Spinal cord (tissue), 10 donors: Measurements from ENCODE around the gene PLEKHA5. TPM values are rescaled to one million over a fixed set of nuclear protein-coding genes. Genes with fewer than 3 reads are reported as not detected.

Source experiments
- DNase-seq, 6 donors: peaks; one replicate each; pipeline versions ENCODE4 v3.0.0 to v3.0.0-alpha.2; 2013 to 2015; ENCODE audit warnings: low spot score in 6 of 6, low read depth in 4 of 6
- H3K27ac ChIP-seq: one replicate; pipeline ENCODE4 v1.5.1; 2013; ENCODE audit warnings: low read depth, low read length, control low read depth
- H3K27me3 ChIP-seq: one replicate; pipeline ENCODE4 v1.6.1; 2013; ENCODE audit warnings: low read length; ENCODE audit not compliant: control insufficient read depth, insufficient read depth
- H3K36me3 ChIP-seq: one replicate; pipeline ENCODE4 v1.6.1; 2013; ENCODE audit warnings: low read length; ENCODE audit not compliant: control insufficient read depth, insufficient read depth
- H3K4me1 ChIP-seq: one replicate; pipeline ENCODE4 v1.6.1; 2013; ENCODE audit warnings: low read length; ENCODE audit not compliant: control insufficient read depth, insufficient read depth
- H3K4me3 ChIP-seq: one replicate; pipeline ENCODE4 v1.5.1; 2013; ENCODE audit warnings: low read depth, low read length, control low read depth
- H3K9me3 ChIP-seq: one replicate; pipeline ENCODE4 v1.6.1; 2013; ENCODE audit warnings: low read length; ENCODE audit not compliant: control insufficient read depth, insufficient read depth
- WGBS: methylation state at CpG from one replicate; pipeline ENCODE4 v1.1.5; 2013; ENCODE audit warnings: missing lambda C conversion rate; ENCODE audit not compliant: insufficient coverage; 5-methylcytosine and 5-hydroxymethylcytosine counted together
- polyA plus RNA-seq, 2 donors: library from polyadenylated mRNA; unstranded; fragments of 120-200 nt; gene quantifications; one replicate each; pipeline ENCODE4 v1.2.1, GENCODE V29; 2013; ENCODE audit not compliant: insufficient read length in 2 of 2
- total RNA-seq, 2 donors: library from RNA; depleted of rRNA in 1 of 2; stranded (reverse); fragments of 120-200 nt in 1 of 2; fragments of >200 nt in 1 of 2; gene quantifications; one replicate each; pipeline versions ENCODE4 v1.2.3 to v1.2.4, GENCODE V29; 2013 to 2014
- donor health status: healthy.

The PLEKHA5 gene
- total and polyA plus RNA-seq, 4 donors: 44.5 to 81.6 (median 49.4) TPM

DNA sequence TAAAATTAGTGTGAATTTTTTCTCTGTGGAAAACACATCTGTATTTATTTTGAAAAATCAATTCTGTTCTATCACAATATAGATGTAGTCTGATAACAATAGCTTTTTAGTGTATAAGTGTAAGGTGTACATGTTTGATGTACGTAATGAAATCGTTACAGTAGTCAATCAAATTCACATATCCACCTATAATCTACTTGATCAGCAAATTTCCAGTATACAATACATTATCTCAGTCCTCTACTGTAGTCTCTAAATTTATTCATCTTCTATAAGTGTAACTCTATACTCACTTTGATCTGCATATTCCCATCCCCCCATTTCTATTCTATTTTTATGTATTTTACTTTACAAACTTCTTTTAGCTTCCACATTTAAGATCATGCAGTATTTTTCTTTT, 13.0 kb downstream of the PLEKHA5 start:
- Histone ChIP-seq H3K4me3 (no peak overlapping the region), H3K27me3 (no peaks in the 10 kb centered on the region), H3K4me1 (peaks cover 3% of the 10 kb centered on the region), H3K27ac (no peak overlapping the region), H3K36me3 (peaks cover 3% of the 10 kb centered on the region), H3K9me3 (no peaks in the 10 kb centered on the region)
- no peak for DNase-seq
- WGBS: no CpG with 5 or more reads among the region's 2 CpGs

DNA sequence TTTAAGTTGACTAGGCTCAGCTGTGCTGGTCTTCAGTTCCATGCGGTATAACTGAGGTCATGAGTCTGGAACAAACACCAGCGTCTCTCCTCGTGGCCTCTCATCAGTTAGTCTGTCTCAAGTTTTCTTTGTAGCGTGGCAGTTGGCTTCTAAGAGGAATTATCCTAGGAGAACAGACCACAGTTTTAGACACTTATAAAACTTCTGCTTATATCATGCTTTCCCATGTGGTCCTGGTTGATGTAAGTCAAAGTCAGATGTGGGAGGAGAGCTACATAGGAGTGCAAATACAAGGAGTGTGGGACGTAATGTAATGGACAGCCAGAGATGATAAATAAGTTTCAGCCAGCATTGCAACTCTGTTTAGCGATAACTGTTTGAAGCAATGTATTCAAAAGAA, 14.8 kb downstream of the PLEKHA5 start:
- Histone ChIP-seq H3K36me3 (peaks cover 3% of the 10 kb centered on the region), H3K4me1 (no peaks in the 10 kb centered on the region), H3K4me3 (no peak overlapping the region), H3K27ac (no peak overlapping the region), H3K27me3 (no peaks in the 10 kb centered on the region), H3K9me3 (no peaks in the 10 kb centered on the region)
- DNase-seq: no peak
- WGBS: 84% methylated on average over 3 of the region's 6 CpGs

DNA sequence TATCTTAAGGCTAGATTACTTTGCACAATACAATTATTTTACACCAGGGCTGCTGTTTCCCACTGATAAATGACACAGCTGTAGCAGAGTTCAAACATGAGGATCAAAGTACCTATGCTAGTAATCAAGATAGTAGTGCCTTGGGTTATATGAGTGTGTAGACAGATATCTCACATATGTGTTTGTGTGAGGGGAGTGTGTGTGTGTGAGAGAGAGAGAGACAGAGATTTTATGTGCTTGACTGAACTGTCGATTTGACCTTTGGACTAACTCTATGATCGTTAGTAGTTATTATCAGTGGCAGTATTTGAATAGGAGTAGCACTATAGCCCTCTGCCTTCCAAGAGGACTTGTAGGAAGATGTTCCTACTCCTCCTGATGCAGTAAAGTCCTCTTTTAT, 15.5 kb downstream of the PLEKHA5 start:
- Histone ChIP-seq H3K27ac (no peak overlapping the region), H3K4me1 (no peaks in the 10 kb centered on the region), H3K36me3 (peaks cover 3% of the 10 kb centered on the region), H3K9me3 (no peaks in the 10 kb centered on the region), H3K4me3 (no peak overlapping the region), H3K27me3 (no peaks in the 10 kb centered on the region)
- no peak for DNase-seq
- no CpG with 5 or more reads among the region's 2 CpGs for WGBS

DNA sequence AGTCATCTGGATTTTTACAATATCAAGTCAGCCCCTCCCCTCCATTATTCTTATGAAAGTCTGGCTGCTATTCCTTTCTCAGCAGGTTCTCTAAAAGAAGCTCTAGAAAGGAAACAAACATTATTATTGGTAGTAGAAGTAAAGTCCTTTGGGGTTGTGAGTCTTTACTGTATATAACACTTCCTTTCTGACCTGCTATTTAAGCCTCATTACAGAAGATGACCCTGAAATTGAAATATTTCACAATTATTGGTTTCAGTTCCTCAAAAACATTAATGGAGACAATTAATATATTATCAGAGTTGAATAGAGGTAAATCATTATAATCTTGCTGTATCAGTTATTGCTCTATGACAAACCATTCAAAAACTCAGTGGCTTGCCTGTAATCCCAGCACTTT, 19.3 kb downstream of the PLEKHA5 start:
- no peaks in the 10 kb centered on the region for H3K27me3 ChIP-seq
- DNase-seq: no peak

DNA sequence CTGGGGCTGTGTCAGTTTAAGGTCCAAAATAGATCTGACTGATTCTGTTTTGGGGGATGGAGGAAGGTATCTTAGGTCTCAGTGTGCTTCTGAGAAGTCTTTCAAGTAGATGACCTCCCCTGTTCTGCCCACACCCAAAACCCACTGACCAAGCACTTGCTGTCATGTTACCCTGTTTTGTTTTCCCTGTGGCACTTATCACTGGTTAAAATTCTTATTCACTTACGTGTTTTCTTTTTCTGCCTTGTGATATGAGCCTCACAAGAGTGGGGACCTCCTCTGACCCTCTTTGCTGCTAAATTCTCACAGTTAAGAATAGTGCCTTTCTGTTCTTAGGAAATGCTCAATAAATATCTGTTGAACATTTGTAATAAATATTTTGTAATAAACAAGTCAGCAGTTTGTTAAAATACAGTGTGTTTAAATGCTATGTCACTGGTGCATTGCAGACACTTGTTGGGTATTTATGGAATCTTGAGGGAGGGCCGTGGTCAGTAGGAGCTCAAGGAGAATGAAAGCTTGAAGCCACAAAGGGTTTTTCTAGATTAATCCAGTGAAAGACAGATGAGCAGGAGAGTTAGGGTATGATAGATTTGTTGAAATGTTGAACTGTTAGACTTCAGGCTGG, 20.9 kb downstream of the PLEKHA5 start:
- Histone ChIP-seq H3K27ac (no peak overlapping the region), H3K4me3 (no peak overlapping the region), H3K9me3 (no peaks in the 10 kb centered on the region), H3K36me3 (peaks cover 3% of the 10 kb centered on the region), H3K4me1 (no peaks in the 10 kb centered on the region), H3K27me3 (no peaks in the 10 kb centered on the region)
- DNase-seq: no peak
- 91% methylated on average over 2 of the region's 2 CpGs for WGBS

More for the DNA sequence above, 19.3 kb downstream of the PLEKHA5 start:
- Histone ChIP-seq H3K27ac (no peak overlapping the region), H3K9me3 (no peaks in the 10 kb centered on the region), H3K4me3 (no peak overlapping the region), H3K36me3 (peaks cover 3% of the 10 kb centered on the region), H3K4me1 (no peaks in the 10 kb centered on the region)

DNA sequence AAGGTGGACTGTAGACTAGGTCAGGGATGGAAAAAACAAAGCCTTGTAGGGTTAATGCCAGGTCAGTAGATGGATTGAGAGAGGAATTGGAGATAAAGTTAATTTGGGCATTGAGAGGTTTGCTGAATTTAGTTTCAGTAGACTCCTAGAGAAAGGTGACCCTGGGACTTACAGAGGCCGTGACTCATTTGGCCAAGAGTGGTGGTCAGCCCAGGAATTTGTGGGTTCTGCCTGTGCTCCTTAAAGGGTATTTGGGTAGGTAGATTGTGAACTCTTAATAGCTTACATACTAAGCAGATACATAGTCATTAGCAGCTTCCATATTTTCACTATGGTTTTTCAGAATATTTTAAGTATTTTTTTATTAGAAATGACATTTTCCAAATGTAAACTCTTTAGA, 21.8 kb downstream of the PLEKHA5 start:
- DNase-seq: no peak
- Histone ChIP-seq H3K27me3 (no peaks in the 10 kb centered on the region), H3K36me3 (peaks cover 3% of the 10 kb centered on the region), H3K4me3 (no peak overlapping the region), H3K9me3 (no peaks in the 10 kb centered on the region), H3K27ac (no peak overlapping the region), H3K4me1 (no peaks in the 10 kb centered on the region)
- WGBS: 100% methylated on average over 1 of the region's 1 CpG

DNA sequence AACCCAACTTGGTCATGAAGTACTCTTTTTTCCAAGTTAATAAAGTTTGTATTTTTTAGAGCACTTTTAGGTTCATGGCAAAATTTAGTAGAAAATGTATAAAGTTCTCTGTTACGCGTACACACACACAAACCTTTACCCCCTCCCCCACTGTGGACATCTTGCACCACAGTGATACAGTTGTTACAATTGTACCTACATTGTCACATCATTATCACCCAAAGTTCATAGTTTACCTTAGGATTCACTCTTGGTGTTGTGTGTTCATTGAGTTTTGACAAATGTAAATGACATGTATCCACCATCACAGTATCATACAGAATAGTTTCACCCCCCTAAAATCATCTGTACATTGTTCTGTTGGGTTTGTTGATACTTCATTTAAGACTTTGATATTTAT, 23.9 kb downstream of the PLEKHA5 start:
- no CpG with 5 or more reads among the region's 2 CpGs for WGBS
- H3K27ac ChIP-seq: no peak overlapping the region
- no peaks in the 10 kb centered on the region for H3K4me1 ChIP-seq
- DNase-seq: no peak
- no peaks in the 10 kb centered on the region for H3K9me3 ChIP-seq
- no peak overlapping the region for H3K4me3 ChIP-seq
- peaks cover 3% of the 10 kb centered on the region for H3K36me3 ChIP-seq
- H3K27me3 ChIP-seq: no peaks in the 10 kb centered on the region

DNA sequence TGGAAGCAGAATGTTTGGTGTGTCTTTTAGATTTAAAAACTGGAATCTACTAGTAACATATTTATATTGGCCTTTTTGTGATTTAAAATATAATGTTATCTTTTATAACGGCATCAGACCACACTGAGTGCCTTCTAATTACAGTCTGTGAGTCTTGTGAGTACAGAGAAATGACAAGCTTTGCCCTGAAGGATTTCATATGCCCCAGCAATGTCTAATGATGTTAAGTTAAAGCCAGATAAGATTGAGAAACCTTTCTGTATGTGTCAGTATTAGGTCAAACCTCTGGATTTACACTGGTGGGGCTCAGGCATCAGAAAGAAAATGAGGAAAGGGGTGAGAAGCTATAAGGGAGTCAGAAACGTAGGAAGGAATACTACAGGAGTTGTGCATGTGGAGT, 25.2 kb downstream of the PLEKHA5 start:
- DNase-seq: no peak
- Histone ChIP-seq H3K36me3 (no peaks in the 10 kb centered on the region), H3K4me1 (no peaks in the 10 kb centered on the region), H3K27ac (no peak overlapping the region), H3K27me3 (no peaks in the 10 kb centered on the region), H3K9me3 (no peaks in the 10 kb centered on the region), H3K4me3 (no peak overlapping the region)
- 100% methylated on average over 1 of the region's 2 CpGs for WGBS

DNA sequence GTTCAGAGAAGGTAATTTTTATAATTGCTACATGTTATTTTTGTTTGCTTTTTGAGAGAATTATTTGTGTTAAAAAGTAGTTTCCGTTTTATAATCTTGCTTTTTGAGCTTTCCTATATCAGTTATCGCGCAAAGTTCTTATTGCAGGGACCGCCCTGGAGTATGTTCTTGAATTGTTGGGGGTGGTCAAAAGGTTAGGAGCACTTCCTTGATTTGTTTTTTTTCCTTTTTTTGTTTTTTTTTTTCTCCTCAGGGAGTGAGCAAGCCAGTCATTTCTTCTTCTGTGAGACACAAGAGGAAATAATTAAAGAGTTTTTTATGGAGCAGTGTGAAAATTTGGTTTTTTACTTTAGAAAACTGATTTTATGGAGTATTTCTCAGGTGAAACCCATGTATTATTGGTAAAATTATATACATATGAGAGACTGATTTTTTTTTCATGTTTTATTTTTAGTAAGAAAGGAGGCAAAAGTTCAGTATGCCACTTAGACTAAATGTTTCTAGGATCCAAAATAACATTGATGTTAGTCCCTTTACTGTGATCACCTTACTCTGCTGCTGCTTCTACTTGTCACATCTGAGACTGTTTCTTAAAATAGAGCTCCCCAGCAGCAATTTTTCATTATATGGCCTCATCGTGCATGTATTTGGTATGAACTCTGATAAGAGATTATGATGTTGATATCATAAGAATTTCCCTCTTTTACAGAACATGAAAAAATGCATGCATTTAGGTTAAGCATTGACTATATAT, 26.6 kb downstream of the PLEKHA5 start:
- H3K4me3 ChIP-seq: no peak overlapping the region
- no CpG with 5 or more reads among the region's 5 CpGs for WGBS

DNA sequence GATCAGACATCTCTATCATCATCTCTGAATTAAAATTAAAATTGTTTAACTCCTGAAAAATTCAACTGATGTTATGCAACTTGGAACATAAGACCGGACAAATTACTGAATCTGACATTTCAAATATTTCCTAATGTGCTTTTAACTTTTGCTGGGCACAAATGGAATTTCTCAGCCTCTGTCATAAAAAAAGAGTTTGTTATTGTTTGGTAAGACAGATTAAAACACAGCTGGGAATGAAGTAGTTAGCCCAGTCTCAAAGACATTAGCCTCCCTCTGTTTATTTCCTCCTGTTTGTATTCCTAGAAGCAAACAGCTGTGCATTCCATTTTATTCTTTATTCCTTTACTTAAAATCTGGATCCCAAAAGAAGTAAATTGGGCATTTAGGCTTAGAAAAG, 29.4 kb downstream of the PLEKHA5 start:
- Histone ChIP-seq H3K27me3 (no peaks in the 10 kb centered on the region), H3K9me3 (no peaks in the 10 kb centered on the region), H3K27ac (no peak overlapping the region), H3K36me3 (no peaks in the 10 kb centered on the region), H3K4me3 (no peak overlapping the region), H3K4me1 (no peaks in the 10 kb centered on the region)
- no CpG with 5 or more reads among the region's 1 CpG for WGBS
- peak in 1 of 6 donors; percentile 66 for DNase-seq

More for the DNA sequence above, 26.6 kb downstream of the PLEKHA5 start:
- Histone ChIP-seq H3K9me3 (no peaks in the 10 kb centered on the region), H3K27ac (no peak overlapping the region), H3K36me3 (no peaks in the 10 kb centered on the region), H3K27me3 (no peaks in the 10 kb centered on the region), H3K4me1 (no peaks in the 10 kb centered on the region)
- no peak for DNase-seq
